Measurements from ENCODE around the gene GPR62.

GRCh38 chr3:51950899-51951298 lies 4.3 kb upstream of the GPR62 start:
- TF ChIP-seq EZH2 (IDR thresholded peaks at IDR 0.05; ENCODE audit: insufficient read depth, poor library complexity, severe bottlenecking) (no peak), EZH2phosphoT487 (IDR thresholded peaks at IDR 0.05; ENCODE audit: insufficient read depth, low read depth) (no peak)

All from GM23248 (cell line).